Activated CD8-positive, alpha-beta memory T cell treated with anti-CD3 and anti-CD28 coated beads, Interleukin-2, amount 10 ng/mL, durations not matched to agents 7 days and 5 days (primary cell): ENCODE results near the gene MCM6. TPM values are rescaled to one million over a fixed set of nuclear protein-coding genes. Genes with fewer than 3 reads are reported as not detected.

Experiments
- ATAC-seq: fragments of 150-1000 bp; cut with Tn5 transposase; one replicate; pipeline ENCODE4 v1.10.0; 2021; ENCODE audit warnings: moderate library complexity
- CTCF ChIA-PET: fragments of 350-600 bp; sonication (Branson Sonifier 250); formaldehyde crosslinking; loops from one replicate; lab custom pipeline; 2021; ENCODE audit warnings: antibody characterized with exemption; lab: Charles Lee
- DNase-seq: peaks from one replicate; pipeline ENCODE4 v3.0.0-alpha.2; 2020
- H3K27ac Mint-ChIP-seq: one replicate; pipeline ENCODE4 v1.8.0; 2021; ENCODE audit warnings: mild to moderate bottlenecking, mixed read lengths
- H3K27me3 Mint-ChIP-seq: one replicate; pipeline ENCODE4 v1.8.0; 2021; ENCODE audit warnings: mixed read lengths
- H3K36me3 Mint-ChIP-seq: one replicate; pipeline ENCODE4 v1.8.0; 2021; ENCODE audit warnings: mild to moderate bottlenecking, mixed read lengths
- H3K4me1 Mint-ChIP-seq: one replicate; pipeline ENCODE4 v1.8.0; 2021; ENCODE audit warnings: mixed read lengths
- H3K4me3 Mint-ChIP-seq: one replicate; pipeline ENCODE4 v1.8.0; 2021; ENCODE audit warnings: mild to moderate bottlenecking, moderate library complexity, mixed read lengths
- H3K9me3 Mint-ChIP-seq: one replicate; pipeline ENCODE4 v1.8.0; 2022; ENCODE audit warnings: low read depth, mixed read lengths
- total RNA-seq, 2 experiments: library from RNA; stranded (reverse); gene quantifications; one replicate each; pipeline ENCODE4 v1.2.3, GENCODE V29; 2021

The MCM6 gene
- total RNA-seq, 2 experiments from 2014 or later = 130 to 159 TPM

GRCh38 chr2:135850892-135851668 lies 25.2 kb downstream of the MCM6 start:
- no peak overlapping the region for H3K4me3 Mint-ChIP-seq
- ATAC-seq (no peak), DNase-seq (no peak)
- peaks cover 58% of the 10 kb centered on the region for H3K36me3 Mint-ChIP-seq
- no peak overlapping the region for H3K27ac Mint-ChIP-seq
- no peaks in the 10 kb centered on the region for H3K27me3 Mint-ChIP-seq
- H3K4me1 Mint-ChIP-seq = peaks cover 14% of the 10 kb centered on the region
- no peaks in the 10 kb centered on the region for H3K9me3 Mint-ChIP-seq
- CTCF ChIA-PET = interaction anchor here (1.2 kb wide), 1 partner anchor 54 kb away, joined by 4 read pairs; no protein-coding TSS in a partner anchor

- H3K9me3 Mint-ChIP-seq = no peaks in the 10 kb centered on the region
- H3K4me3 Mint-ChIP-seq = no peak overlapping the region
- no peak overlapping the region for H3K27ac Mint-ChIP-seq
- H3K4me1 Mint-ChIP-seq = peaks cover 14% of the 10 kb centered on the region
- peaks cover 68% of the 10 kb centered on the region for H3K36me3 Mint-ChIP-seq
- DNase-seq (no peak), ATAC-seq (no peak)
- no peaks in the 10 kb centered on the region for H3K27me3 Mint-ChIP-seq
- CTCF ChIA-PET = interaction anchor here (1.2 kb wide), 1 partner anchor 51 kb away, joined by 3 read pairs; no protein-coding TSS in a partner anchor
These were observed 27.2 kb downstream of the MCM6 start for GRCh38 chr2:135849087-135849486.

DNA sequence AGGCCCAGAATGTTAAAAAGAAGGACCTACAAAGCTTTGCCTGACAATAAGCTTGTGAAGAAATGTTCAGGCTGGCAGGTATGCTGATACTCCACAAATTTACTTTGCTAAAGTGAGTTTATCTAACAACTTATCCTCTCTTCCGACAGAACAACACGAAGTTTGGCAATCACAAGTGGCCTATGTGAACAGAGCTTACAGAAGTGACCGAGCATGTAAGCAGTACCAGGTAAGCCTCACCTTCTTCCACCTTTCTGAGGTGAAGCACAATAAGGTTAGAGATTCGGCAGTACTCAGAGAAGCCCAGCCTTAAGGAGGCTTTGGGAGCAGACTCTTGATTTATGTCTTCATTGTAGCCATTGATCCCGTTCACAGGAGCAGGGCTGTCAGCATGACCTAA lies 30.2 kb downstream of the MCM6 start:
- CTCF ChIA-PET = no interaction called here
- Mint-ChIP-seq H3K36me3 (peaks cover 68% of the 10 kb centered on the region), H3K27me3 (no peaks in the 10 kb centered on the region), H3K27ac (peak overlapping the region; percentile 14), H3K4me1 (peaks cover 19% of the 10 kb centered on the region), H3K4me3 (no peak overlapping the region), H3K9me3 (no peaks in the 10 kb centered on the region)
- ATAC-seq (no peak), DNase-seq (no peak)

GRCh38 chr2:135845257-135845656 lies 31.0 kb downstream of the MCM6 start:
- Mint-ChIP-seq H3K4me3 (no peak overlapping the region), H3K27me3 (no peaks in the 10 kb centered on the region), H3K9me3 (no peaks in the 10 kb centered on the region), H3K36me3 (peaks cover 67% of the 10 kb centered on the region), H3K27ac (no peak overlapping the region), H3K4me1 (peaks cover 23% of the 10 kb centered on the region)
- CTCF ChIA-PET = no interaction called here
- DNase-seq (no peak), ATAC-seq (no peak)

GRCh38 chr2:135844301-135844895 lies 31.8 kb downstream of the MCM6 start:
- Mint-ChIP-seq H3K4me3 (no peak overlapping the region), H3K27me3 (no peaks in the 10 kb centered on the region), H3K27ac (no peak overlapping the region), H3K9me3 (no peaks in the 10 kb centered on the region), H3K4me1 (peaks cover 22% of the 10 kb centered on the region), H3K36me3 (peaks cover 66% of the 10 kb centered on the region)
- ATAC-seq (no peak), DNase-seq (no peak)
- CTCF ChIA-PET = no interaction called here

DNA sequence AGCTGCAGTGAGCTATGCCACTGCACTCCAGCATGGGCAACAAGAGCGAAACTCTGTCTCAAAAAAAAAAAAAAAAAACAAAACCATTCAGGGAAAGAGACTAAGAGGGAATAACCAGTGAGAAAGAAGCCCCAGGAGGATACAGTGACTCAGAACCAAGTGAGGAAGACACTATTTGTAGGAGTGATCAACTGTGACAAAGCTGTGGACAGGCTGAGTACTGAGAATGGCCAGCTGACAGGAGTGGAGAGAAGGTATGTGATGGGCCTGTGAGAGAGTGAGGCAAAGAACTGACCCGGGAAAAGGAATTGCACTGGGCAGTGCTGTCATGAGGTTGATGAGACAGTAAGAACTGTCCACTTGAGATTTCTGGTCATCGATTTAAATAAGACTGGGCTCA lies 32.6 kb downstream of the MCM6 start:
- Mint-ChIP-seq H3K27ac (no peak overlapping the region), H3K4me3 (no peak overlapping the region), H3K9me3 (no peaks in the 10 kb centered on the region), H3K36me3 (peaks cover 60% of the 10 kb centered on the region), H3K27me3 (no peaks in the 10 kb centered on the region), H3K4me1 (peaks cover 19% of the 10 kb centered on the region)
- no peak for DNase-seq
- CTCF ChIA-PET = no interaction called here
- no peak for ATAC-seq

DNA sequence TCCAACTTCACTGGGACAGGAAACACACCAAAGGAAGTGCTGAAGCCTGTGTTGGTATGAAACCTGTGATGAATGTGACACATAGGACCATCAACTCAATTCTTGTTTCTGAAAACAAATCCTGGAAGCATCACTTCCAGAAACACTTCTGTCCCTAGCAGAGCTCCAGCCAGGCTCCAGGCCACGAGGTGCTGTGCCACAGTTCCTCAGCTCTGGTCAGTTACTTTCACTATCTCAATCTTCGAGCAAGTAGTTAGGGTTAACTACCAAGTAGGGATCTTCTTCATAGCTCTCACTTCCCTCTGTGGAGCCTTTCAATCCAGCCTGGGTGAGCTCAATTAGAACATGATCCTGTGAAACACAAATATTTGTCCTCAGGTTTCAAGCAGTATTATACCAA lies 35.6 kb downstream of the MCM6 start:
- DNase-seq (no peak), ATAC-seq (peak; percentile 9)
- Mint-ChIP-seq H3K4me3 (no peak overlapping the region), H3K9me3 (no peaks in the 10 kb centered on the region), H3K36me3 (peaks cover 52% of the 10 kb centered on the region), H3K27ac (peak overlapping the region; percentile 48), H3K4me1 (peaks cover 36% of the 10 kb centered on the region), H3K27me3 (no peaks in the 10 kb centered on the region)
- CTCF ChIA-PET = interaction anchor here (0.9 to 1.0 kb wide), 4 partner anchors 9 to 54 kb away, joined by 3 read pairs; no protein-coding TSS in a partner anchor

- H3K27me3 Mint-ChIP-seq = no peaks in the 10 kb centered on the region
- ATAC-seq = no peak
- peaks cover 37% of the 10 kb centered on the region for H3K4me1 Mint-ChIP-seq
- H3K27ac Mint-ChIP-seq = no peak overlapping the region
- no peaks in the 10 kb centered on the region for H3K9me3 Mint-ChIP-seq
- H3K4me3 Mint-ChIP-seq = no peak overlapping the region
- CTCF ChIA-PET = interaction anchor here (1.0 to 1.2 kb wide), 3 partner anchors 15 to 53 kb away, joined by 3 read pairs; no protein-coding TSS in a partner anchor
- no peak for DNase-seq
- peaks cover 47% of the 10 kb centered on the region for H3K36me3 Mint-ChIP-seq
These were observed 36.5 kb downstream of the MCM6 start for GRCh38 chr2:135839713-135840112.

- H3K4me1 Mint-ChIP-seq = peaks cover 37% of the 10 kb centered on the region
- no peak for ATAC-seq
- H3K27me3 Mint-ChIP-seq = no peaks in the 10 kb centered on the region
- CTCF ChIA-PET = interaction anchor here (0.6 to 1.4 kb wide), 4 partner anchors 29 to 282 kb away, joined by 3 to 4 read pairs (median 3); no protein-coding TSS in a partner anchor
- peaks cover 37% of the 10 kb centered on the region for H3K36me3 Mint-ChIP-seq
- no peak for DNase-seq
- H3K27ac Mint-ChIP-seq = no peak overlapping the region
- H3K4me3 Mint-ChIP-seq = no peak overlapping the region
- H3K9me3 Mint-ChIP-seq = no peaks in the 10 kb centered on the region
These were observed 37.7 kb downstream of the MCM6 start for GRCh38 chr2:135838502-135838901.

- Mint-ChIP-seq H3K9me3 (no peaks in the 10 kb centered on the region), H3K27me3 (no peaks in the 10 kb centered on the region), H3K4me3 (no peak within 1 kb of the TSS), H3K4me1 (peaks cover 32% of the 10 kb centered on the region), H3K36me3 (peaks cover 28% of the 10 kb centered on the region), H3K27ac (no peak within 1 kb of the TSS)
- ATAC-seq = no peak
- CTCF ChIA-PET = no interaction called here
- DNase-seq = no peak
These were observed 39.5 kb downstream of the MCM6 start, which contains the start of gene LCT for GRCh38 chr2:135836596-135837270. Gene LCT (minus strand): TSS chr2:135837184. CDS start chr2:135837169, 15 bp downstream.

DNA sequence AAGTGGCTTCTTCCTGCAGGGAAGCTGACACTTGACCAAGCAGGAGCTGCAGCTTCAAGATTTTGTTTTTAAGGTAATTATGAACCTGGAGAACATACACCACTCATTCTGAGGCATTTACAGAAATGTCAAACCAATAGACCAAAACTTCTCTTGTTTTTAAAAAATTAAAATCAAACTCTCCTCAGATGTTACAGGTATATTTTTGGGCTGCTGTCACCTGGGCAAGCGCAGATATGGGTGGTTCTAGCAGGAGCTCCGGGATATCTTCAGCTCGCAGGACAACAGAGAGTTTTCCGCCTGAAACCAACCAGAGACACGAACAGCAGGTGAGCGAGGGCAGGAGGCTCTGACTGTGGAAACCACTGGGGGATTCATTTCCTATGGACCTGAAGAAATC lies 43.4 kb downstream of the MCM6 start:
- H3K36me3 Mint-ChIP-seq = peaks cover 5% of the 10 kb centered on the region
- no peak for ATAC-seq
- no peaks in the 10 kb centered on the region for H3K27me3 Mint-ChIP-seq
- H3K9me3 Mint-ChIP-seq = no peaks in the 10 kb centered on the region
- CTCF ChIA-PET = interaction anchor here (0.7 kb wide), 1 partner anchor 551 kb away, joined by 3 read pairs; no protein-coding TSS in a partner anchor
- H3K27ac Mint-ChIP-seq = no peak overlapping the region
- no peak for DNase-seq
- no peak overlapping the region for H3K4me3 Mint-ChIP-seq
- peaks cover 12% of the 10 kb centered on the region for H3K4me1 Mint-ChIP-seq

DNA sequence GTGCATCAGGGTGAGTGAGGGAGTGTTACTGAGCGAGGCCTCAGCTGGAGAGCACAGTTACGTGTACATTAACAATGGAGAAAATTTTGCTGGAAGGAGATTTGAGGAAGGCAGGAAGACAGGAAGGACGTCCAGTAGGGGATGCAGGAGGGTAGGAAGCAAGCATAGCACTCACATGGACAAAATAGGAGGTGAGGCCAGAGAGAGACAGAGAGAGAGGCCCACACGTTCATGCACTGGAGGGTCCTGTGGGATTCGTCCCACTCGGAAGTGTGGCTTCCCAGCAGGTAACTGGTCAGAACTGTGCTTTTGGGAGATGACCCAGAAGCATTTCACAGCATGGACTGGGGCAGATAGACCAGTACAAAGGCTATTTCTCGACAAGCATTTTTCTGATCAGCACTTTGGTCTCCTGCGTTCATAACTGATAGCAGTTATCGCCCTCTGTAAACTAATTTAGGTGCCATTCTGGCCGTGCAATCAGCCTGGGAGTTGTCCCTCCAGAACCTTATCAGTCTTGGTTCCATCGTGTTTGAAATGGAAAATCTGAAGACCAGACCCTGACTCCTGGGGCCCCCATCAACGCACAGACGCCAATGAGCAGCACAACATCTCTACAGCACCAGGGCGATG lies 44.9 kb downstream of the MCM6 start:
- no peak for DNase-seq
- Mint-ChIP-seq H3K27me3 (no peaks in the 10 kb centered on the region), H3K9me3 (no peaks in the 10 kb centered on the region), H3K36me3 (peaks cover 5% of the 10 kb centered on the region), H3K4me3 (no peak overlapping the region), H3K27ac (no peak overlapping the region), H3K4me1 (peaks cover 5% of the 10 kb centered on the region)
- CTCF ChIA-PET = no interaction called here
- no peak for ATAC-seq
